Measurements from ENCODE around the gene ZFP62. TPM values are rescaled to one million over a fixed set of nuclear protein-coding genes. Genes with fewer than 3 reads are reported as not detected.

ZFP62 gene
- total RNA-seq, 4 donors from 2014 or later, result 17.7 to 22.8 (median 20.5) TPM

- intact Hi-C loops (cut with DNase I), result no loop called here
- H3K4me3 ChIP-seq, result no peak overlapping the region
- no peaks in the 10 kb centered on the region for H3K4me1 ChIP-seq
- peaks cover 7 to 36% (median 16%) of the 10 kb centered on the region in 4 donors for H3K36me3 ChIP-seq
- no peaks in the 10 kb centered on the region for H3K27me3 ChIP-seq
- no peak for TF ChIP-seq EP300 (IDR thresholded peaks at IDR 0.05)
- no peak for TF ChIP-seq CTCF (IDR thresholded peaks at IDR 0.05)
- TF ChIP-seq POLR2AphosphoS5 (IDR thresholded peaks at IDR 0.05), result no peak
- TF ChIP-seq POLR2A (IDR thresholded peaks at IDR 0.05; ENCODE audit: low read depth), result no peak
- no peaks in the 10 kb centered on the region for H3K9me3 ChIP-seq
- 91% methylated on average over 1 of the region's 1 CpG for WGBS
- no peak for DNase-seq (ENCODE audit: extremely low spot score)
- no peak overlapping the region for H3K27ac ChIP-seq (replicated peaks in 1 of 4)
These were observed 16.2 kb downstream of the ZFP62 start for GRCh38 chr5:180844858-180845257.

GRCh38 chr5:180844432-180844831, 16.6 kb downstream of the ZFP62 start:
- WGBS, result 75% methylated on average over 3 of the region's 3 CpGs
- Histone ChIP-seq H3K4me3 (no peak overlapping the region), H3K27me3 (no peaks in the 10 kb centered on the region), H3K36me3 (peaks cover 3 to 31% (median 12%) of the 10 kb centered on the region in 4 donors), H3K9me3 (no peaks in the 10 kb centered on the region), H3K4me1 (no peaks in the 10 kb centered on the region), H3K27ac (replicated peaks in 1 of 4) (no peak overlapping the region)
- DNase-seq (ENCODE audit: extremely low spot score), result no peak
- TF ChIP-seq POLR2AphosphoS5 (IDR thresholded peaks at IDR 0.05) (no peak), POLR2A (IDR thresholded peaks at IDR 0.05; ENCODE audit: low read depth) (no peak), CTCF (IDR thresholded peaks at IDR 0.05) (no peak), EP300 (IDR thresholded peaks at IDR 0.05) (no peak)
- intact Hi-C loops (cut with DNase I), result no loop called here

GRCh38 chr5:180839935-180840334, 21.1 kb downstream of the ZFP62 start:
- H3K4me3 ChIP-seq, result no peak overlapping the region
- no peak for TF ChIP-seq EP300 (IDR thresholded peaks at IDR 0.05)
- no peak for TF ChIP-seq POLR2AphosphoS5 (IDR thresholded peaks at IDR 0.05)
- TF ChIP-seq CTCF (IDR thresholded peaks at IDR 0.05), result no peak
- no peak for TF ChIP-seq POLR2A (IDR thresholded peaks at IDR 0.05; ENCODE audit: low read depth)
- intact Hi-C loops (cut with DNase I), result no loop called here
- H3K27ac ChIP-seq (replicated peaks in 1 of 4), result no peak overlapping the region
- H3K36me3 ChIP-seq, result peaks cover 12 to 31% (median 21%) of the 10 kb centered on the region in 4 donors
- no peaks in the 10 kb centered on the region for H3K9me3 ChIP-seq
- DNase-seq (ENCODE audit: extremely low spot score), result no peak
- 97% methylated on average over 3 of the region's 3 CpGs for WGBS
- H3K4me1 ChIP-seq, result no peaks in the 10 kb centered on the region
- H3K27me3 ChIP-seq, result no peaks in the 10 kb centered on the region

GRCh38 chr5:180839227-180839626, 21.8 kb downstream of the ZFP62 start:
- Histone ChIP-seq H3K9me3 (no peaks in the 10 kb centered on the region), H3K36me3 (peaks cover 17 to 38% (median 27%) of the 10 kb centered on the region in 4 donors), H3K4me1 (no peaks in the 10 kb centered on the region), H3K27ac (replicated peaks in 1 of 4) (no peak overlapping the region), H3K27me3 (no peaks in the 10 kb centered on the region), H3K4me3 (no peak overlapping the region)
- intact Hi-C loops (cut with DNase I), result no loop called here
- WGBS, result 100% methylated on average over 2 of the region's 2 CpGs
- DNase-seq (ENCODE audit: extremely low spot score), result no peak
- no peak for TF ChIP-seq POLR2AphosphoS5 (IDR thresholded peaks at IDR 0.05)
- no peak for TF ChIP-seq CTCF (IDR thresholded peaks at IDR 0.05)
- TF ChIP-seq POLR2A (IDR thresholded peaks at IDR 0.05; ENCODE audit: low read depth), result no peak
- no peak for TF ChIP-seq EP300 (IDR thresholded peaks at IDR 0.05)

GRCh38 chr5:180837478-180837877, 23.6 kb downstream of the ZFP62 start:
- WGBS, result 93% methylated on average over 4 of the region's 4 CpGs
- Histone ChIP-seq H3K27ac (replicated peaks in 1 of 4) (no peak overlapping the region), H3K9me3 (no peaks in the 10 kb centered on the region), H3K4me3 (no peak overlapping the region), H3K4me1 (peaks cover 10 to 14% (median 12%) of the 10 kb centered on the region in 4 donors), H3K27me3 (no peaks in the 10 kb centered on the region), H3K36me3 (peaks cover 17 to 39% (median 28%) of the 10 kb centered on the region in 4 donors)
- DNase-seq (ENCODE audit: extremely low spot score), result no peak
- TF ChIP-seq CTCF (IDR thresholded peaks at IDR 0.05) (no peak), POLR2AphosphoS5 (IDR thresholded peaks at IDR 0.05) (no peak), EP300 (IDR thresholded peaks at IDR 0.05) (no peak), POLR2A (IDR thresholded peaks at IDR 0.05; ENCODE audit: low read depth) (no peak)
- intact Hi-C loops (cut with DNase I), result no loop called here
